GM21529 (cell line): ENCODE results near the gene GLS2.
"Not testable (repeated sequence)": the region's sequence is repeated elsewhere in the genome, so short reads cannot be mapped to it uniquely, and the experiment has no call there.

Source experiments
- ATAC-seq: cut with Tn5 transposase; IDR thresholded peaks from one replicate; pipeline ENCODE4 v1.9.1; 2021; ENCODE audit not compliant: unreplicated experiment

Gene GLS2

GRCh38 chr12:56488041-56488955, at the start of gene GLS2:
Gene GLS2, minus strand, starts transcription at chr12:56488161. Its CDS starts 43 bp downstream, at chr12:56488118.
- peak; percentile 92 for ATAC-seq

GRCh38 chr12:56537546-56537945, 49.6 kb upstream of the GLS2 start:
- no peak for ATAC-seq

- no peak for ATAC-seq
Observed at GRCh38 chr12:56530390-56531055, 42.6 kb upstream of the GLS2 start.

- ATAC-seq = no peak
Observed at GRCh38 chr12:56529656-56530055, 41.7 kb upstream of the GLS2 start.

GRCh38 chr12:56528846-56529245, 40.9 kb upstream of the GLS2 start:
- no peak for ATAC-seq

GRCh38 chr12:56522411-56523193, 34.6 kb upstream of the GLS2 start:
- no peak for ATAC-seq

GRCh38 chr12:56521590-56522371, 33.8 kb upstream of the GLS2 start, which contains the start of gene RBMS2:
Gene RBMS2, plus strand, starts transcription at chr12:56521820. Its CDS starts 204 bp downstream, at chr12:56522024.
- ATAC-seq = peak; percentile 66

GRCh38 chr12:56521209-56521589, 33.2 kb upstream of the GLS2 start:
- ATAC-seq = no peak

- ATAC-seq = no peak
Observed at GRCh38 chr12:56520506-56520905, 32.5 kb upstream of the GLS2 start.

GRCh38 chr12:56520048-56520447, 32.1 kb upstream of the GLS2 start:
- ATAC-seq = no peak

- ATAC-seq = no peak
Observed at GRCh38 chr12:56518570-56518969, 30.6 kb upstream of the GLS2 start.

GRCh38 chr12:56517854-56518253, 29.9 kb upstream of the GLS2 start:
- no peak for ATAC-seq

GRCh38 chr12:56514014-56514318, 26.0 kb upstream of the GLS2 start:
- ATAC-seq = not testable (repeated sequence)

GRCh38 chr12:56510786-56511185, 22.8 kb upstream of the GLS2 start:
- ATAC-seq = no peak

GRCh38 chr12:56499879-56500278, 11.9 kb upstream of the GLS2 start:
- ATAC-seq = not testable (repeated sequence)

- not testable (repeated sequence) for ATAC-seq
Observed at GRCh38 chr12:56499452-56499851, 11.5 kb upstream of the GLS2 start.

- ATAC-seq = not testable (repeated sequence)
Observed at GRCh38 chr12:56498126-56498902, 10.4 kb upstream of the GLS2 start.

GRCh38 chr12:56496704-56497103, 8.7 kb upstream of the GLS2 start:
- ATAC-seq = not testable (repeated sequence)

GRCh38 chr12:56494481-56494880, 6.5 kb upstream of the GLS2 start:
- ATAC-seq = not testable (repeated sequence)

GRCh38 chr12:56494106-56494415, 6.1 kb upstream of the GLS2 start:
- ATAC-seq = not testable (repeated sequence)
